Naive thymus-derived CD4-positive, alpha-beta T cell (primary cell): ENCODE measurements around the gene RHEB. TPM values are rescaled to one million over a fixed set of nuclear protein-coding genes. Genes with fewer than 3 reads are reported as not detected.

Experiments used
- ATAC-seq: fragments of 150-1000 bp; cut with Tn5 transposase; 2 replicates; pipeline ENCODE4 v1.10.0; 2021; ENCODE audit warnings: mild to moderate bottlenecking, moderate library complexity
- CTCF ChIA-PET: fragments of 350-600 bp; sonication (Branson Sonifier 250); formaldehyde crosslinking; loops from one replicate; lab custom pipeline; 2021; ENCODE audit warnings: antibody characterized with exemption; lab: Charles Lee
- POLR2A ChIA-PET: fragments of 350-600 bp; sonication (Branson Sonifier 250); formaldehyde crosslinking; loops from one replicate; lab custom pipeline; 2021; ENCODE audit warnings: antibody characterized with exemption, inconsistent platforms; lab: Charles Lee
- DNase-seq, 9 donors: peaks; one replicate each; pipeline versions ENCODE4 v3.0.0 to v3.0.0-alpha.2; 2020 to 2022; ENCODE audit warnings: mixed read lengths in 1 of 9
- H3K27ac ChIP-seq: one replicate; pipeline ENCODE4 v1.7.0; 2013; ENCODE audit warnings: mild to moderate bottlenecking, low read depth, low read length, moderate library complexity
- H3K27me3 ChIP-seq, 2 donors: one replicate each; pipeline ENCODE4 v1.7.0; 2013; ENCODE audit warnings: low read length in 2 of 2, mild to moderate bottlenecking in 2 of 2, moderate library complexity in 2 of 2; ENCODE audit not compliant: control insufficient read depth in 2 of 2, insufficient read depth in 2 of 2
- H3K36me3 ChIP-seq, 3 experiments: 1 replicate in 2 of 3; 2 replicates in 1 of 3; pipeline ENCODE4 v1.7.0; 2013; ENCODE audit warnings: low read length in 3 of 3, mild to moderate bottlenecking in 3 of 3, moderate library complexity in 1 of 3; ENCODE audit not compliant: insufficient read depth in 3 of 3, control insufficient read depth in 2 of 3
- H3K4me1 ChIP-seq, 2 donors: one replicate each; pipeline ENCODE4 v1.7.0; 2013; ENCODE audit warnings: low read length in 2 of 2, mild to moderate bottlenecking in 2 of 2, moderate library complexity in 1 of 2; ENCODE audit not compliant: control insufficient read depth in 2 of 2, insufficient read depth in 2 of 2
- H3K4me3 ChIP-seq: 2 replicates; pipeline ENCODE4 v1.7.0; 2013; ENCODE audit warnings: mild to moderate bottlenecking, low read length
- H3K9me3 ChIP-seq, 3 experiments: 1 replicate in 2 of 3; 2 replicates in 1 of 3; pipeline ENCODE4 v1.7.0; 2013; ENCODE audit warnings: low read length in 3 of 3; ENCODE audit not compliant: control insufficient read depth in 2 of 3
- H3K27ac Mint-ChIP-seq, 9 donors: one replicate each; pipeline ENCODE4 v1.8.0; 2020 to 2022; ENCODE audit warnings: mixed read lengths in 9 of 9, mild to moderate bottlenecking in 8 of 9, moderate library complexity in 5 of 9, inconsistent platforms in 2 of 9
- H3K27me3 Mint-ChIP-seq, 5 donors: one replicate each; pipeline ENCODE4 v1.8.0; 2021 to 2022; ENCODE audit warnings: mixed read lengths in 5 of 5, mild to moderate bottlenecking in 1 of 5
- H3K36me3 Mint-ChIP-seq, 5 donors: one replicate each; pipeline ENCODE4 v1.8.0; 2020 to 2022; ENCODE audit warnings: mixed read lengths in 5 of 5, mild to moderate bottlenecking in 3 of 5, inconsistent platforms in 1 of 5
- H3K4me1 Mint-ChIP-seq, 7 donors: one replicate each; pipeline ENCODE4 v1.8.0; 2020 to 2022; ENCODE audit warnings: mixed read lengths in 7 of 7, mild to moderate bottlenecking in 3 of 7, inconsistent platforms in 1 of 7
- H3K4me3 Mint-ChIP-seq, 10 donors: one replicate each; pipeline ENCODE4 v1.8.0; 2020 to 2022; ENCODE audit warnings: mild to moderate bottlenecking in 10 of 10, mixed read lengths in 10 of 10, moderate library complexity in 6 of 10, inconsistent platforms in 2 of 10
- H3K9me3 Mint-ChIP-seq, 11 donors: one replicate each; pipeline ENCODE4 v1.8.0; 2020 to 2022; ENCODE audit warnings: mixed read lengths in 11 of 11, mild to moderate bottlenecking in 4 of 11, inconsistent platforms in 1 of 11, moderate library complexity in 1 of 11
- intact Hi-C, 2 donors: fragments of 100-400 bp; cut with micrococcal nuclease; formaldehyde crosslinking; loops; one replicate each; pipeline ENCODE4 v1.15.1; 2023
- polyA plus RNA-seq, 2 donors: library from polyadenylated mRNA; unstranded; fragments of 300-500 nt; fragmentation: Illumina TruSeq; gene quantifications; one replicate each; pipeline ENCODE4 v1.2.3, GENCODE V29; 2021
- total RNA-seq, 6 experiments: library from RNA in 5 of 6; stranded (reverse) in 5 of 6; gene quantifications; 1 replicate in 5 of 6; 2 replicates in 1 of 6; pipeline ENCODE4 v1.2.3 and lab custom pipeline; 2021 to 2026

The RHEB gene
- total and polyA plus RNA-seq, 7 experiments from 2014 or later = 31.2 to 62.6 (median 50.8) TPM

GRCh38 chr7:151461942-151462230 lies 57.8 kb downstream of the RHEB start:
- Histone ChIP-seq H3K9me3 (peaks cover 0 to 21% (median 0%) of the 10 kb centered on the region in 3 experiments), H3K4me3 (no peak overlapping the region), H3K36me3 (peaks cover 0 to 17% (median 5%) of the 10 kb centered on the region in 3 experiments), H3K4me1 (no peaks in the 10 kb centered on the region), H3K27ac (no peak overlapping the region), H3K27me3 (no peaks in the 10 kb centered on the region)
- Mint-ChIP-seq H3K27ac (no peak overlapping the region), H3K36me3 (peaks cover 12 to 46% (median 36%) of the 10 kb centered on the region in 5 donors), H3K9me3 (peaks cover 6 to 44% (median 16%) of the 10 kb centered on the region in 11 donors), H3K4me3 (no peak overlapping the region), H3K4me1 (peaks cover 0 to 10% (median 0%) of the 10 kb centered on the region in 7 donors), H3K27me3 (peaks cover 0 to 11% (median 7%) of the 10 kb centered on the region in 5 donors)
- intact Hi-C loops = no loop called here
- ATAC-seq (no peak), DNase-seq (no peak)
- POLR2A ChIA-PET = no interaction called here
- CTCF ChIA-PET = no interaction called here

GRCh38 chr7:151461096-151461941 lies 58.4 kb downstream of the RHEB start:
- CTCF ChIA-PET = interaction anchor here (1.1 kb wide), 1 partner anchor 299 kb away, joined by 3 read pairs; no protein-coding TSS in a partner anchor
- Mint-ChIP-seq H3K27me3 (peaks cover 0 to 11% (median 7%) of the 10 kb centered on the region in 5 donors), H3K9me3 (peaks cover 6 to 44% (median 16%) of the 10 kb centered on the region in 11 donors), H3K4me3 (no peak overlapping the region), H3K27ac (no peak overlapping the region), H3K36me3 (peaks cover 12 to 45% (median 35%) of the 10 kb centered on the region in 5 donors), H3K4me1 (peaks cover 0 to 10% (median 0%) of the 10 kb centered on the region in 7 donors)
- H3K27me3 ChIP-seq = no peaks in the 10 kb centered on the region
- POLR2A ChIA-PET = no interaction called here
- no peak for DNase-seq
- intact Hi-C loops = no loop called here
- H3K36me3 ChIP-seq = peaks cover 0 to 14% (median 3%) of the 10 kb centered on the region in 3 experiments
- peaks cover 0 to 21% (median 0%) of the 10 kb centered on the region in 3 experiments for H3K9me3 ChIP-seq
- ATAC-seq = no peak
- no peak overlapping the region for H3K27ac ChIP-seq
- H3K4me3 ChIP-seq = no peak overlapping the region
- no peaks in the 10 kb centered on the region for H3K4me1 ChIP-seq

- Mint-ChIP-seq H3K36me3 (peaks cover 12 to 36% (median 26%) of the 10 kb centered on the region in 5 donors), H3K4me1 (peaks cover 0 to 10% (median 0%) of the 10 kb centered on the region in 7 donors), H3K9me3 (peaks cover 6 to 44% (median 16%) of the 10 kb centered on the region in 11 donors), H3K27ac (no peak overlapping the region), H3K27me3 (peaks cover 0 to 11% (median 7%) of the 10 kb centered on the region in 5 donors), H3K4me3 (no peak overlapping the region)
- Histone ChIP-seq H3K4me3 (no peak overlapping the region), H3K9me3 (peaks cover 0 to 21% (median 0%) of the 10 kb centered on the region in 3 experiments), H3K27me3 (no peaks in the 10 kb centered on the region), H3K4me1 (no peaks in the 10 kb centered on the region), H3K27ac (no peak overlapping the region), H3K36me3 (peaks cover 0 to 6% (median 0%) of the 10 kb centered on the region in 3 experiments)
- POLR2A ChIA-PET = no interaction called here
- ATAC-seq (no peak), DNase-seq (no peak)
- intact Hi-C loops = no loop called here
- CTCF ChIA-PET = interaction anchor here (0.7 to 1.1 kb wide), 2 partner anchors 32 to 300 kb away, joined by 3 read pairs; no protein-coding TSS in a partner anchor
Observed at GRCh38 chr7:151460474-151460855, 59.2 kb downstream of the RHEB start.

- H3K27me3 Mint-ChIP-seq = peaks cover 0 to 11% (median 7%) of the 10 kb centered on the region in 5 donors
- Histone ChIP-seq H3K4me3 (no peak overlapping the region), H3K27me3 (no peaks in the 10 kb centered on the region), H3K4me1 (no peaks in the 10 kb centered on the region), H3K27ac (no peak overlapping the region), H3K36me3 (no peaks in the 10 kb centered on the region), H3K9me3 (peaks cover 0 to 21% (median 0%) of the 10 kb centered on the region in 3 experiments)
- peaks cover 12 to 31% (median 21%) of the 10 kb centered on the region in 5 donors for H3K36me3 Mint-ChIP-seq
- H3K27ac Mint-ChIP-seq = no peak overlapping the region
- H3K4me1 Mint-ChIP-seq = peaks cover 0 to 10% (median 0%) of the 10 kb centered on the region in 7 donors
- DNase-seq = no peak
- intact Hi-C loops = no loop called here
- peaks cover 6 to 44% (median 16%) of the 10 kb centered on the region in 11 donors for H3K9me3 Mint-ChIP-seq
- no peak overlapping the region for H3K4me3 Mint-ChIP-seq
- ChIA-PET CTCF (interaction anchor here (0.6 to 0.7 kb wide), 2 partner anchors 16 to 32 kb away, joined by 3 read pairs; no protein-coding TSS in a partner anchor), POLR2A (interaction anchor here (0.6 kb wide), 1 partner anchor 304 kb away, joined by 3 read pairs; no protein-coding TSS in a partner anchor)
- no peak for ATAC-seq
Observed at GRCh38 chr7:151459726-151460473, 59.8 kb downstream of the RHEB start.

GRCh38 chr7:151457534-151457933 lies 62.2 kb downstream of the RHEB start:
- ChIA-PET CTCF (interaction anchor here (0.8 to 1.5 kb wide), 2 partner anchors 9 to 90 kb away, joined by 3 to 4 read pairs; no protein-coding TSS in a partner anchor), POLR2A (no interaction called here)
- peaks cover 0 to 10% (median 0%) of the 10 kb centered on the region in 7 donors for H3K4me1 Mint-ChIP-seq

GRCh38 chr7:151456782-151457181 lies 62.9 kb downstream of the RHEB start:
- Histone ChIP-seq H3K27ac (no peak overlapping the region), H3K4me1 (no peaks in the 10 kb centered on the region), H3K4me3 (no peak overlapping the region), H3K36me3 (no peaks in the 10 kb centered on the region), H3K27me3 (no peaks in the 10 kb centered on the region), H3K9me3 (peaks cover 0 to 4% (median 0%) of the 10 kb centered on the region in 3 experiments)
- Mint-ChIP-seq H3K27ac (no peak overlapping the region), H3K4me1 (peaks cover 0 to 10% (median 0%) of the 10 kb centered on the region in 7 donors), H3K36me3 (peaks cover 0 to 2% (median 0%) of the 10 kb centered on the region in 5 donors), H3K4me3 (no peak overlapping the region), H3K9me3 (peaks cover 0 to 14% (median 1%) of the 10 kb centered on the region in 11 donors), H3K27me3 (peaks cover 0 to 11% (median 7%) of the 10 kb centered on the region in 5 donors)
- intact Hi-C loops = no loop called here
- ChIA-PET CTCF (interaction anchor here (0.8 to 1.5 kb wide), 2 partner anchors 9 to 89 kb away, joined by 3 to 4 read pairs; no protein-coding TSS in a partner anchor), POLR2A (no interaction called here)
- ATAC-seq = no peak
- DNase-seq = no peak

More at GRCh38 chr7:151457534-151457933, 62.2 kb downstream of the RHEB start:
- no peak for DNase-seq
- intact Hi-C loops = no loop called here
- Histone ChIP-seq H3K4me1 (no peaks in the 10 kb centered on the region), H3K27ac (no peak overlapping the region), H3K9me3 (peaks cover 0 to 12% (median 0%) of the 10 kb centered on the region in 3 experiments), H3K4me3 (no peak overlapping the region), H3K27me3 (no peaks in the 10 kb centered on the region), H3K36me3 (no peaks in the 10 kb centered on the region)
- peaks cover 0 to 22% (median 3%) of the 10 kb centered on the region in 11 donors for H3K9me3 Mint-ChIP-seq
- no peak overlapping the region for H3K4me3 Mint-ChIP-seq
- no peak overlapping the region for H3K27ac Mint-ChIP-seq
- no peak for ATAC-seq
- peaks cover 0 to 11% (median 7%) of the 10 kb centered on the region in 5 donors for H3K27me3 Mint-ChIP-seq
- H3K36me3 Mint-ChIP-seq = peaks cover 0 to 8% (median 2%) of the 10 kb centered on the region in 5 donors
